ENCODE results near the gene CATSPER3. TPM values are rescaled to one million over a fixed set of nuclear protein-coding genes. Genes with fewer than 3 reads are reported as not detected.

CATSPER3 gene
- total and polyA plus RNA-seq, 11 donors = 0.38 to 0.98 (median 0.61) TPM; not detected in 2

GRCh38 chr5:134963098-134963497 lies 4.6 kb upstream of the CATSPER3 start:
- intact Hi-C loops (cut with DNase I) = no loop called here
- Histone ChIP-seq H3K36me3 (peaks cover 0 to 53% (median 39%) of the 10 kb centered on the region in 9 donors), H3K4me1 (no peaks in the 10 kb centered on the region), H3K4me3 (no peak overlapping the region), H3K27ac (no peak overlapping the region), H3K27me3 (no peaks in the 10 kb centered on the region), H3K9me3 (no peaks in the 10 kb centered on the region)
- ATAC-seq (no peak), DNase-seq (no peak)
- TF ChIP-seq CTCF (IDR thresholded peaks at IDR 0.05) (no peak), POLR2A (IDR thresholded peaks at IDR 0.05) (no peak)

GRCh38 chr5:134964359-134965270 lies 3.1 kb upstream of the CATSPER3 start:
- Histone ChIP-seq H3K27ac (no peak overlapping the region), H3K9me3 (no peaks in the 10 kb centered on the region), H3K4me3 (no peak overlapping the region), H3K36me3 (peaks cover 0 to 50% (median 39%) of the 10 kb centered on the region in 9 donors), H3K4me1 (no peaks in the 10 kb centered on the region), H3K27me3 (no peaks in the 10 kb centered on the region)
- TF ChIP-seq CTCF (IDR thresholded peaks at IDR 0.05) = no peak
- TF ChIP-seq POLR2A (IDR thresholded peaks at IDR 0.05) = no peak
- 85 to 90% (median 89%) methylated on average over 12 of the region's 12 CpGs for WGBS, 4 donors
- DNase-seq = no peak
- no peak for ATAC-seq
- intact Hi-C loops (cut with DNase I) = no loop called here

- H3K9me3 ChIP-seq = no peaks in the 10 kb centered on the region
- ATAC-seq = no peak
- DNase-seq = no peak
- H3K36me3 ChIP-seq = peaks cover 0 to 46% (median 35%) of the 10 kb centered on the region in 9 donors
- 80 to 86% (median 85%) methylated on average over 3 of the region's 3 CpGs for WGBS, 4 donors
- H3K4me1 ChIP-seq = no peaks in the 10 kb centered on the region
- TF ChIP-seq CTCF (IDR thresholded peaks at IDR 0.05) (no peak), POLR2A (IDR thresholded peaks at IDR 0.05) (no peak)
- intact Hi-C loops (cut with DNase I) = no loop called here
- no peak overlapping the region for H3K4me3 ChIP-seq
- H3K27ac ChIP-seq = no peak overlapping the region
- H3K27me3 ChIP-seq = no peaks in the 10 kb centered on the region
These were observed 2.4 kb upstream of the CATSPER3 start for GRCh38 chr5:134965271-134965825.

- ATAC-seq (no peak), DNase-seq (no peak)
- WGBS, 4 donors = 86 to 93% (median 92%) methylated on average over 3 of the region's 3 CpGs
- Histone ChIP-seq H3K9me3 (no peaks in the 10 kb centered on the region), H3K36me3 (peaks cover 0 to 20% (median 13%) of the 10 kb centered on the region in 9 donors), H3K4me3 (no peak overlapping the region), H3K27me3 (no peaks in the 10 kb centered on the region), H3K27ac (no peak overlapping the region), H3K4me1 (no peaks in the 10 kb centered on the region)
- intact Hi-C loops (cut with DNase I) = no loop called here
- TF ChIP-seq CTCF (IDR thresholded peaks at IDR 0.05) (no peak), POLR2A (IDR thresholded peaks at IDR 0.05) (no peak)
These were observed 348 bp downstream of the CATSPER3 start for GRCh38 chr5:134968055-134968454.

Measured in heart left ventricle (tissue), 16 donors.